HG02884 (cell line): ENCODE results near the gene PRDM1.
A peak's percentile ranks its signal among the peaks of the same experiment; 100 is the strongest.

Experiments
- ATAC-seq: cut with Tn5 transposase; IDR thresholded peaks from one replicate; pipeline ENCODE4 v1.9.1; 2021; ENCODE audit warnings: mild to moderate bottlenecking, moderate library complexity; ENCODE audit not compliant: unreplicated experiment

Gene PRDM1

DNA sequence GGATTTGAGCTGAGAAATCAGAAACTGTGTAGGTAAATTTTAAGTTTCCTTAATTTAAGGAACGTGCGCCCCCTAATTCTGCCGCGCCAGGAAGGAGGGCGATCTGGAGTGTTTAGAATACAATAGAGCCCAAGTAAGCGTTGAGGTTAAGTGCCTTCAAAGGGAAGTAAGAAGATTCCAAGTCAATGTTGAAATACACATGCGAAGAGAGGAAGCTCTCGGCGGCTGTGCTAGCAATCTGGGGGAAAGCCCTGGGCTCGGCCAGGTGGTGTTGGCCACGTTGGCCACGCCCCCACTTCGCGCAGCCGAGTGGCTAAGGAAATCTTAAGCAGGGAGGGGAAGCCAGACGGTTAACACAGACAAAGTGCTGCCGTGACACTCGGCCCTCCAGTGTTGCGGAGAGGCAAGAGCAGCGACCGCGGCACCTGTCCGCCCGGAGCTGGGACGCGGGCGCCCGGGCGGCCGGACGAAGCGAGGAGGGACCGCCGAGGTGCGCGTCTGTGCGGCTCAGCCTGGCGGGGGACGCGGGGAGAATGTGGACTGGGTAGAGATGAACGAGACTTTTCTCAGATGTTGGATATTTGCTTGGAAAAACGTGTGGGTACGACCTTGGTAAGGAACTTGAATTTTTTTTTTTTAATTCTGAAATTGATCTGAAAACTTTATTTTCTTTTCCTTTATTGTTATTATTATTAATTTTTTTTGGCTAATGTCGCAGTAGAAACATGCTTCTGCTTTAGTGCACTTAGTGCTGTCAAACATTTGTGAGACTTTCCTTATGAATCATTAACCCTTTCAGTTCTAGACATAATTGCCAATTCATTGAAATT, at the start of gene PRDM1:
TSS of gene PRDM1 (plus strand) at position 353 of the 830 bp plus-strand sequence. CDS start at position 571, 218 bp downstream.
- ATAC-seq, result peak; percentile 56

DNA sequence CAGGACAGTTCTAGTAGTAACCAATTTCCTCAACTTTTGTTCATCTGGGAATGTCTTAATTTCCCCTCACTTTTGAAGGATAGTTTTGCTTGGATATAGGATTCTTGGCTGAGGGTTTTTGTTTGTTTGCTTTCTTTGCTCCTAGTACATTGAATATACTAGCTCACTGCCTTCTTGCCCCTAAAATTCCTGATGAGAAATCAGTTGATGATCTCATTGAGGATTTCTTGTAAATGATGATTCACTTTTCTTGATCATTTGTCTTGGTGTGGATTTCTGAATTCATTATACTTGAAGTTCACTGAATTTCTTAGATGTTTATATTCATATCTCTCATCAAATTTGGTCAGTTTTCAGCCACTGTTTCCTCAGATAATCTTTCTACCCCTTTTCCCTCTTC, 49.1 kb upstream of the PRDM1 start:
- no peak for ATAC-seq

DNA sequence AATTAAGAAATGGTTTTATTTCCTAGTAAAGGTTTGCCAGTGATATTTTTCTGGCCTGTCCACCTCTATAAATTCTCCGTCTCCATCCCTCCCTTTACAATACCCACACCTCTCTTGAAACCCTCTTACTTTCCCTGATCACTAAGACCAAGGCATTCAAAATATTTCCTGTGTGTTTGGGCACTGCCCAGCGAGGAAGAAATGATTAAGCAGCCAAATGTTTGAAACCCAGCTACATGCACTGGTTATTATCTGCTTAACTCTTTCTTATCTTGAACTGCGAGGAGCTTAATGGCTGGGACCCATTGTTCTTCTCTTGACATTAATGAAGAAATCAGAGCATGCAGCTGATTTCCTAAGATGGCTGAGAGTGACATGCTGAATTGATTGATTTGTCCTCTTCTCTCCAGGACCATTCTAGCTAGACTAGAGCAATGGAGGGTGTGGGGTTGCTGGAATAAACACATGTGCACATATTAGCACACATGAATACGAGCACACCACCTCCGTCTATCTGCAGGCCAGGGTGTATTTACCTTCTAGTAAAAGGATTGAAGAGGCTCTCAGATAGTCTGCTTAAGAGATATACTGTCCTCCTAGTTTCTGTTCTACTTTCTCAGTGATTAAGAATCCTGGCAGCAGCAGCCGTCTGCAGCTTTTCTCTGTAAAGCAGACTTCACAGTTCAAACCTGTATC, 46.1 kb upstream of the PRDM1 start:
- no peak for ATAC-seq

DNA sequence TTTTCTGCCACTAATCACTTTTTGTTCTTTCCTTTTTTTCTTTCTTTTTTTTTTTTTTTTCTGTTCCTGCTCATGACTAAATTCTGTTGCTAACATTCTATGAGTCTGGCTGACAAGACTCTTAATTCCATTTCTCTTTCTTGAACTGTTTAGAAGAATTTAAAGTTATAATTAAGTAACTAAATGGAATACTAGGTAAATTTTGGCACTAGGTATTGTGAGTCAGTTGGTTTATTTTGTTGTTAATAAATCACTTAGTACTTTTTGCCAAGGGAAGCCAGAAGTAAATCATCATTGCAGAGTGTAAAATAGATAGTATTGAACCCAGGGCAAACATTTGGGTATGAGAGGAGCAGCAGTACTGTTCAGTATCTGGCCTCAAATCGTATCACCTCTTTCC, 42.0 kb upstream of the PRDM1 start:
- ATAC-seq, result no peak

DNA sequence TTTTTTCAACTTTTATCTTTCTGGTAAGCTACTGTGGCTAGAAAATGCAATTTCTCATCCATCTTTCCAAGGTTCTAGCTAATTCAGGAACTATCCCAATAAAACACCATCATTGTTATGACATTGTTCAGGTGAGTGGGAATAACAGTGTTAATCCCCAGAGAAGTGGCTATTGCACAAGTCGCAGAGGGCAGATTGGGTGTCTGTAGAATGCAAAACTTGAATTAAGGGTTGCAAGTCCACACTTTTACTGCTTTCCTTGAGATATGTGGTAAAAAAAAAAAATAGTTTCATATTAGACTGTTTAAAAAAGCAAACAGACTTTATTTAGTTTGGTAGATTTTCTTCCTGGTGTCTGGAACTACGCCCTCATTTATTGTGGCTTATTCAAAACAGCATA, 41.1 kb upstream of the PRDM1 start:
- no peak for ATAC-seq

DNA sequence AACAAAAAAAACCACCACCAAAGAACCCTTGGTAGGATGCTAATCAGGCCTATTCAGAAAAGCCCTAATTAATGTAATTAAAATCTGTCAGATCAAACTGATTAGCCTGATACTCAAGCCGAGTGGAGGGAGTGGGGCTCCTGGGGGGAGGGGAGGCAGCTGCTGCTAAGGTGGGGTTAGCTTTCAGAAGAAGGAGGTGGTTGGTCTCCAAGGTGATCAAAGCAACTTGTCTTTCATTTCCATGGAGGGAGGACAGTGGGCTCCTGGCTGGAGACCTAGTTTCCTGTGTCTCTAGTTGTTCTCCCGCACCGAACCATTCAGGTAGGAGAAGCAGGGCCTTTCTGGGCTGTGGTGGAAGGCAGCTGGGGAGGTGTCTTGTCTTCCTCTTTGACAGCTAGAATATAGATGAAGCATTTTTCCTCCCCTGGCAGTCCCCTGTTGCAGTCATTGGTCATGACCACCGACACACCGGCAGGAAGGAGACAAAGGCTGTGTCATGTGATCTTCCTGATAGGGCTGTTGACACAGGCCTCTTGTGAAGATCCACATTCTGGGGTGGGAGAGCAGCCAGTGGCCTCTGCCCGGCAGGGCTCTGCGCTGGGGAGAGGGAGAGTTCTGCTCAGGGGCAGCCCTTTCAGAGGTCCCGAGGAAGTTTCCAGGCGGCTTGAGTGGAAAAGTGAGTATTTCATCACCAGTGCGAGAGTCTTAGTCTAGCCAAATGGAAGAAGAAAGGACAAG, 39.9 kb upstream of the PRDM1 start:
- ATAC-seq, result no peak

DNA sequence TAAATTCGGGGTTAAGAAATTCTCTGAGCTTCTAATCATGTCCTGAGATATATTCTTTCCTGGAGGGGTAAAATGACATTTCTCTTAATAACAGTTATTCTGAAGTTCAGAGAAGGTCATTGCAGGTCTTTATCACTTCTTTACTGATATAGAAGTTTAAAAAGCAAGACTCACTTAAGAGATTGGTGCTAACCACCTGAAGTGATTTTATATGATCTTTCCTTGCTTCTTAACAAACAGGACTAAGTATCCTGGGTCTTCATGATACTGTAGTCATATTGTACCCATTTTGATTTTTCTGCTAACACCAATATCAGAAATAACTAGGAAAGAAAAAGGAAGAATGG, 39.3 kb upstream of the PRDM1 start:
- no peak for ATAC-seq

DNA sequence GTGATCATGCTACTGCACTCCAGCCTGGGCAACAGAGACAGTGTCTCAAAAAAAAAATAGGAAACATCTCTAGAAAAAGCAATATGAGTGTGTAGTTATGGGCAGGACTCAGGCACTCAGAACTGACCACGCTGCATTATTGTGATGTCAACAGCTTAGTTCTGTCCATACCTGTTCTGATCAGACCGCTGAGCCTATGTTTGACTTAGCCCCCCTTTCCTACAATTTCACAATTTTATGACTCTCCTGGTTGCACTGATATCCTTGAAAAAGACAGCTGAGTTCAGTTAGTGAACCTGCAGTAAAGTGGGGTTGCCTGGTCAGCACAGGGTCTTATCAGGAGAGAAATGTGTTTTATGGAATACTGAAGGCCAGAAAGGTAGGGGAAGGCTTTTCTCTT, 37.8 kb upstream of the PRDM1 start:
- no peak for ATAC-seq

DNA sequence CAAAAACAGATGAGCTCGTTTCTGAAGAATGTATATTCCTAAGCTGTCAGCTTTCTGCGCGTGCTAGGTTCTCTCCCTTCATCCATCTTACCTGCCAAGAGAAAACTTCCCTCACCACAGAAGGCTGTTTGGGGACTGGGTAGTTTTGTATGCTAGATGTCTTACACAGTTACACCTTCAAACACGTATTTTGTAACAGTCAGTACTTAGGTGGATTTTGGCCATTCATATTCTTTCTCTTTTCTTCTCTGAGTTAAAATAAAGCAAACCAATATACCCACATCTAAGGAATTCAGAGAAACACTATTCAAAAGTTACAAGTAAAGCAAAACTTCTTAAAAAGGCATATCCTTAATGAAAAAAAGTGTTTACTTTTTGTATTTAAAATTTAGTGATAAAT, 35.6 kb upstream of the PRDM1 start:
- no peak for ATAC-seq

DNA sequence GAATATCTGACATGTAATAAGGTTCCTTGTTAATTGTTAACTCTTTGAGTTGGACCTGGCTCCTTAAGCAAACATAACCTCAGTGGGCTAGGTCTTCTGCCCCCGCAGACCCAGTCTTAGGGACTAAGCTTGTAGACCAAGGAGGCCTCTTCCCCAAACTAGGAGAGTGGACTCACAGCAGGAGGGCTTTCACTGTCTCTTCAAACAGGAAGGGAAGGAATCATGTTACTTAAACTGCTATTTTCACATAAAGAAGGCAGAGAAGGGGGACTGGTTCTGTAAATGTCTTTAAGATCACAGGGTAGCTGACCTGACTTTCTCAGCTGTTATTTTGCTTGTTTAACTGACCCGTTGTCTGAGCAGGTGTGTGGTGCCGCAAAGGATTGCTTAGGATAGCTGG, 34.9 kb upstream of the PRDM1 start:
- no peak for ATAC-seq

DNA sequence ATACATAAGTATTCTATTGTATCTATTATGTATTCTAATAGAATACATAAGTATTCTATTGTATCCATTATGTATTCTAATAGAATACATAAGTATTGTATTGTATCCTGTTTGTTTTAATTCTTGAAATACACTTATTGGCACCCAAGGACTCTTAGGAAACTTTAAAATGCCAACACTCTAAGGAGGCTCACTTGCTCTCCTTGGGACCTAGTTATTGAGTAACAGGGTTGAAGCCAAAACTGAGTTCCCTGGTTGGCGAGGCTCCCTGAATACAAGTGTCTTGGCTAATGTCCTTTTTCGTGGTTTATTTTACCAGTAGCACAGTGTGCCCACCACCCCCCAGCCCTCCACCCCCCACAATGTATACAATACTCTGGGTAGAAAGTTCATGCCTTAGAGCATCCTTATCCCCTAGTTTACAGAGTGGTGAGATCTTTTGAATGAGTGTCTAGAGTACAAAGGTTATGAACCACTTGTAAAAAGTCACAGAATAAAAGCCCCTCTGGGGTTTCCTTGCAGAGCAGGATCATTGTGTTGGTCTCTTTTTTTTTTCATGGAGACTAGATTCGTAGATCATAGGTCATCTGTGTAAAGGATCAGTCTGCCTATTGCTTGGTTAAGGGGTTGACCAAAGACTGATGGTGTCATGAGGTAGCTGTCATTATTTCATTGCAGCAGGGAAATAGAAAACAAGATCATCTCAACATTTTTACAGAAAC, 32.5 kb upstream of the PRDM1 start:
- ATAC-seq, result no peak

DNA sequence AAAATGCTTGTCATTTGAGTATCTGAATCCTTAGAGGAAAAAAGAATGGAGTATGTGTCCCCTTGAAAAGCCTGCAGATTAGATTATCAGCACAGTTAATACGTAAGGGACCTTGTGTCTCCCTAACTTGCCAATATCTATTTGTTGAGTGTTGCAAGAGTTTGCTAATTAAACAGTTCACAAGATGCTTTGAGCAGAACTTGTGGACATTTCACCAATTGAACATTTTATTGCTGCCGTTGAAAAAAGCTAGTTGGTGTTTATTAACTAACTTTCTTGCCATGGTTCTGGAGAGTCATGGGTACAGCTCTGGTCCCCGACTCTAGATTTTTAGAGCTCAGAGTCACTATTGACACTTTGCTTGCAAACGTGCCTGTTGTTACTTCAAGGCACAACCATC, 30.6 kb upstream of the PRDM1 start:
- no peak for ATAC-seq

DNA sequence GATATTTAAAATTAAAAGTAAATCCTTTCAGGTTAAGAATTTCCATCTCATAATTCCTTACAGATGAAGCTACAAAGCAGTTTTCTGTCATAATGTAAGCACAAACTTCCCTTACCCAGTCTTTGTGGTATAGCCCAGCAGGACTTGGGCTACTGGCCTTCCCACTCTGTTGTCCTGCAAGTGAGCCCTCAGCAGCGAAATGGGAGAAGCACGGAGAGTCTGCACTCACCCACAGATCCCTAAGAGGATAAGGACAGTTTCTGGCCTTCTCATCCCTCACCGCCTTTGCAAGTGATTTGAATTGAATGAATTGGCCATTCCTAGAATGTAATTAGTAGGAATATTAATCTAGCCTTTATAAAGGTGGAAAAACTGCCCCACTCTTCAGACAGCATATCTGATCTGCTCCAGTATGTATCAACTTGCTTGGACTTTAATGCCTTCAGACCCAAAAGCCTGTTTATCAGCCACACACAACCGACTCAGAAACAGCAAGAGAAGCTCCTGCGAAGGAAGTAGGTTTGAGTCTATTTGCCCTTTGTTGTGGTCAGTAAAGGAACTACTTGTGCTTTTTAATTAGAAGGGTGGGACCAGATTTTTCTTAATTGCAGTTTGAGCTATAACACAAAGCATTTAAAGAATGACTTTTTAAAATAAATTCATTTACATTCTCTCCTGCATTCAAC, 29.9 kb upstream of the PRDM1 start:
- ATAC-seq, result no peak

DNA sequence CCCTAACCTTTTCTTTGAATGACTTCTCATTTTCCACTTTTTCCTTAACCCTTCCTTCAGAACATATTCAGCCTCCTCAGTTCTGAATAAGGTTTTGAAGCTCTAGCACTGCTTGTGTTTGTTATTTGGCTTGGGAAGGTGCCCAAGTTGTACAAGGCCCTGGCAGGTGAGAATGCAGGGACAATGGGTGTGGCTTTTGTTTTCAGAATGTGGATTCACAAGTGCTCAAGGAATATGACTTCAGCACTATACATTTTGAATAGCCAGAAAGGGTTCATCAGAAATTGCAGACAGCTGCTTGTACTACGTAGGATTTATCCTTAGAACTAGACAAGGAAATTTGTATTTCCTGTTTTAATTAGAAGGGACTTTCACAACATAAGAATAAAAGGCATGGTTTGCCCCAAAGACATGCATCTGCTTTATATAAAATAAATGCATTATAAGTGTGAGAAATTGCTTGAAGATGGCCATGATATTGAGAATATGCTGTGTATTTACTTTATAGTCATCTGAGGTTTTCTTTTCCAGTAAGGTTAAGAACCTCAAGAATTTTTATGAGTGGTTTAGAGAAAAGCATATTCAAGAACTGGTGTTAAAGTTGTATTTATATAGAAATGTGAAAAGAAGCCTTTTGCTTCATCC, 29.3 kb upstream of the PRDM1 start:
- no peak for ATAC-seq

DNA sequence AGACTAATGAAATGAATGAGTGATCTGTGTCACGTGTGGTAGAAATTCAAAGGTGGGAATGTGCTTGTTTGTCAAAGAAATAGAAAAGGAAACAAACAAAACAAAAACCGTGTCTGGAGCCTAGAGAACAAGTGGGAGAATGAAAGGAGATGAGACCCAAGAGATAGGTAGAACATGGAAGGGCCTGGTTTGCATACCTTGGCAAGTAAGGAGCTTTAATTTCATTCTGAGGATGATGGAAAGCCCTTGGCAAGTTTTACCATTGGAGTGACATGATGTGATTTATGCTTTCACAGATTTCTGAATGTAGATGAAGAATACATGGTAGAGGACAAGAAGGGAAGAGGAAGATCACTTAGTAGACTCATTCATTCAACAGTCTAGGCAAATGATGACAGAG, 26.8 kb upstream of the PRDM1 start:
- no peak for ATAC-seq

DNA sequence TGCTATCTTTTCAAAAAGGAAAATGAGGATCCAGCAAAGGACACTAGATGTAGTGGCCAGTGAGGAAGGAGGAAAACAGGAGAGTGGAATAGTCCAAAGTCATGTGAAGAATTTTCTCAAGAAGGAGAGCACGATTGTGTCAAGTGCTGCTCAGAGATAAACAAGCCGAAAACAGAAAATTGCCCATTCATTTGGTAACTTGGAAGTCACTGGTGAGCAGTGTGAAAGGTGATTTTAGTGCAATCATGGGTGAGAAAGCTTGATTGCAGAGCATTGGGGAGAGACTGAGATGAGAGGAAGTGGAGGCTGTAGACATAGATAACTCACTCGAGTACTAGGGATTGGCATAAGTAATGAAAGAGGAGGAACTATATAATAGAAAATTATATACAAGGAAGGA, 26.0 kb upstream of the PRDM1 start:
- ATAC-seq, result no peak

DNA sequence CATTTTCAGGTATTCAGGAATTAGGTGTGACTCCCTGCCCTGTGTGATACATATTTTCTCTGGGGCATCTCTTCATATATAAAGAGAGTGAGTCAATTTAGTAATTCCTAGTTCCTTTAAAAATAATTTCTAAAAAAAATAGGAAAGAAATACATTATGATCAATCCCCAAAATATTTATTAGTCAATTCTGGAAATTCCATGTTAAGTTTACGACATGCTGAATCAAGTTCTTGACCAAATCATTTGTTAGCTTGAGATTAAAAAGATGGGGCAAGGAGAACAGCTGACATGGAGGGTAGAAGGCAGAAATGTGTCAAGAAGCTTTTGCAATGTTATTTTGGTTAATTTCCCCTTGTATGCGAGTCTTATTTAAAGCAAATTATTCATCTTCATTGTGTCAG, 22.7 kb upstream of the PRDM1 start:
- ATAC-seq, result no peak

DNA sequence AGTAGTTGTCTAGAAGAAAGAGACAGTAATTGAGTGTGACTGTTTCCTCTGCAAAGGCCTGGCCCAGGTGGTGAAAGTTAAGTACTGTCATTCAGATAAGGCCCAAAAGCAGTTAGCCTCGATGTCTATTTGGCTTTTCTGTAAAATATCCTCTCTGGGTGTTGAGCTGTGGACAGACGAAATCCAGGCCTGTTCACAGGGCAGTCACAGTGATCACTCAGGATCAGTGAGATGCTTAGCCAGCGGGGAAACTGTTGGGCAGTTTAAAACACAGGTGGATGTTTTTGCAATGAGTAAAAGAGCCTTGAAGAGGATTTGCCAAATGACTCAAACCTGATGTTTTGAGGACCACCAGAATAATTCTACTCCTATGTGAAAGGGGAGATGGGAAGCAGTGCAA, 22.0 kb upstream of the PRDM1 start:
- ATAC-seq, result no peak

DNA sequence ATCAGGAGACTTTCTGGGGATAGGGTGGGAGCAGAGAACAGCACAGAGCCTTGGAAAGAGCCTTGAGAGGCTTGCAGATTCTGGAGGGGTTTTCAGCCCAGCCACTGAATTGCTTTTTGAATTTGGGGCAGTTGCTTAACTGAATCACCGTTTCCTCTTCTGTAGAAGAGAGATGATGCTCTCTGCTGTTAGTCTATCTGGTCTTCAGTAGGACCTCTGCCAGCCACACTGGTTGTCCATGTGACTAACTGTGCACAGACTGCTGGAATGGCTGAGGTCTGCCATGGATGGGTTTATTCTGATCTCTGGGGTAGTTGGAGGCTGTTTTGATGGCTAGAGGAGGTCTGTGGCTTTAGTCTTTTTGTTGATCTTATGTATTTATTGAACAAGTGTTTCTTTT, 21.4 kb upstream of the PRDM1 start:
- ATAC-seq, result no peak

DNA sequence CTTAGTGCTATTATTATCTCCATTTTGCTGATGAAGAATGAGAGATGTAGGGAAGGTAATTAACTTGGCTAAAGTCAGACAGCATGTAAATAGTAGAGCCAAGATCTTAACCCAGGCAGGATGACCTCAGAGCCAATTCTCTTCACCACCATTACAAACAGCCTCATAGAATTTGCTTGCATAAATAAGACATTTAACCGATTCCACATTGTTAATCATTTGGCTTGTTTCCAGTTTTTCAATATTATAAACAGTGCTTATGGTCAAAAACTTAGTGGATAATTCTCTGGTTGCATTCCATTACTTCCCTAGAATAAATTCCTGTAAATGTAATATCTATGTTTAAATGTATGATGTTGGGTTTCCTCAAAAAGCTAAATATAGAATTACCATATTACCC, 19.1 kb upstream of the PRDM1 start:
- ATAC-seq, result no peak
